Natural killer cell treated with Interleukin-12 subunit alpha and Interleukin-12 subunit beta and Interleukin-15 and Interleukin-18, amount 100 ng/mL, for 72 hours (primary cell): Measurements from ENCODE around the gene ZNF337. TPM values are rescaled to one million over a fixed set of nuclear protein-coding genes. Genes with fewer than 3 reads are reported as not detected.
"Not testable (repeated sequence)": the region's sequence is repeated elsewhere in the genome, so short reads cannot be mapped to it uniquely, and the experiment has no call there.

Experiments used
- ATAC-seq, 2 donors: fragments of 150-1000 bp; cut with Tn5 transposase in 1 of 2; sonication (Bioruptor Pico), chemical (Tn5 transposase) in 1 of 2; 2 replicates each; pipeline ENCODE4 v1.10.0; 2021
- DNase-seq: peaks from one replicate; pipeline ENCODE4 v3.0.0; 2022; ENCODE audit warnings: low spot score
- H3K27ac Mint-ChIP-seq, 2 donors: 1 replicate in 1 of 2; 2 replicates in 1 of 2; pipeline ENCODE4 v1.8.0; 2022; ENCODE audit warnings: mixed read lengths in 2 of 2, mild to moderate bottlenecking in 1 of 2, moderate library complexity in 1 of 2
- H3K27me3 Mint-ChIP-seq, 2 donors: 1 replicate in 1 of 2; 2 replicates in 1 of 2; pipeline ENCODE4 v1.8.0; 2022; ENCODE audit warnings: mixed read lengths in 2 of 2
- H3K36me3 Mint-ChIP-seq: one replicate; pipeline ENCODE4 v1.8.0; 2022; ENCODE audit warnings: mixed read lengths
- H3K4me1 Mint-ChIP-seq, 2 donors: 1 replicate in 1 of 2; 2 replicates in 1 of 2; pipeline ENCODE4 v1.8.0; 2022; ENCODE audit warnings: low read depth in 2 of 2, mixed read lengths in 2 of 2, mild to moderate bottlenecking in 1 of 2
- H3K4me3 Mint-ChIP-seq: one replicate; pipeline ENCODE4 v1.8.0; 2022; ENCODE audit warnings: mixed read lengths
- H3K9me3 Mint-ChIP-seq: 2 replicates; pipeline ENCODE4 v1.8.0; 2022; ENCODE audit warnings: mixed read lengths
- total RNA-seq, 2 donors: library from RNA; stranded (reverse); gene quantifications; one replicate each; pipeline ENCODE4 v1.2.3, GENCODE V29; 2022

ZNF337 gene
- total RNA-seq, 2 donors from 2014 or later: 15.3 to 21.5 TPM

DNA sequence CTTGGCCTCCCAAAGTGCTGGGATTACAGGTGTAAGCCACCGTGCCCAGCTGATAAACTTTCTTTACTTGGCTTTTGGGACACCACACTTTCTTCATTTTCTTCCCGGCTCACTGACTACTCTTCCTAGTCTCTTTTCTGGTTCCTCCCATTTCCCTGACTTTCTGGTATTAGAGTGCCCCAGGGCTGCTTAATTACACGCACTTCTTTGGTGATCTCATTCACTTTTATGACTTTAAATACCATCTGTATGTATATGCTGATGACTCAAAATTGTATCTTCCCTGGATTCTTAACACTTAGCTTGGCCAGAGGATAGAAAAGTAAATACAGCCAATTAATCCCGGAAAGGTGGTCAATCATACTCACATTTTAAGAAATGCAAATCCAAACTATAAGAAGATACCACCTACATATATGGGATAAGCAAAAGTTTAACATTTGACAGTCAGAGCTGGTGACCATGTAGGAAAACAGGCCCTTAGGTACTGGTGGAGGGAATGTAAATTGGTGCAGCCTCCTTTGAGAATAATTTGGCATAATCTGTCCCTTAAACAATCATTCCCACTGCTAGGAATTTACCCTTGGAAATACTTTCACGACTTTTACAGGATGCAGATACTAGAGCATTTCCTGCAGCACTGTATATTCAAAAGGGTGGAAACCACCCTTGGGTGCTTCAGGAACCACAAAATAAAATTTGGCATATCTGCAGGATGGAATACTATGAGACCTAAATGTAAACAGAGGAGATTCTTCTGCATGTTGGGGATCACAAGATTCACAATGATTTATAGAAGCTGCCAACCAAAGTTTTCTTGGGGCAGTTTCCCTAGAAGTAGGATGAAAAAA is 63.5 kb downstream of the ZNF337 start:
- no peak overlapping the region for H3K4me3 Mint-ChIP-seq
- no peaks in the 10 kb centered on the region for H3K4me1 Mint-ChIP-seq
- no peak overlapping the region for H3K27ac Mint-ChIP-seq
- ATAC-seq (no peak), DNase-seq (no peak)
- H3K27me3 Mint-ChIP-seq: no peaks in the 10 kb centered on the region
- peaks cover 22% of the 10 kb centered on the region for H3K36me3 Mint-ChIP-seq
- no peaks in the 10 kb centered on the region for H3K9me3 Mint-ChIP-seq

DNA sequence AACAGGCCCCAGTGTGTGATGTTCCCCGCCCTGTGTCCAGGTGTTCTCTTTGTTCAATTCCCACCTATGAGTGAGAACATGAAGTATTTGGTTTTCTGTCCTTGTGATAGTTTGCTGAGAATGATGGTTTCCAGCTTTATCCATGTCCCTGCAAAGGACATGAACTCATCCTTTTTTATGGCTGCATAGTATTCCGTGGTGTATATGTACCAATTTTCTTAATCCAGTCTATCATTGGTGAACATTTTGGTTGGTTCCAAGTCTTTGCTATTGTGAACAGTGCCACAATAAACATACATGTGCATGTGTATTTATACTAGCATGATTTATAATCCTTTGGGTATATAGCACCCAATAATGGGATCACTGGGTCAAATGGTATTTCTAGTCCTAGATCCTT is 66.0 kb downstream of the ZNF337 start:
- H3K4me3 Mint-ChIP-seq, H3K9me3 Mint-ChIP-seq, H3K27me3 Mint-ChIP-seq, H3K36me3 Mint-ChIP-seq, DNase-seq, H3K4me1 Mint-ChIP-seq, ATAC-seq, H3K27ac Mint-ChIP-seq: not testable (repeated sequence)

DNA sequence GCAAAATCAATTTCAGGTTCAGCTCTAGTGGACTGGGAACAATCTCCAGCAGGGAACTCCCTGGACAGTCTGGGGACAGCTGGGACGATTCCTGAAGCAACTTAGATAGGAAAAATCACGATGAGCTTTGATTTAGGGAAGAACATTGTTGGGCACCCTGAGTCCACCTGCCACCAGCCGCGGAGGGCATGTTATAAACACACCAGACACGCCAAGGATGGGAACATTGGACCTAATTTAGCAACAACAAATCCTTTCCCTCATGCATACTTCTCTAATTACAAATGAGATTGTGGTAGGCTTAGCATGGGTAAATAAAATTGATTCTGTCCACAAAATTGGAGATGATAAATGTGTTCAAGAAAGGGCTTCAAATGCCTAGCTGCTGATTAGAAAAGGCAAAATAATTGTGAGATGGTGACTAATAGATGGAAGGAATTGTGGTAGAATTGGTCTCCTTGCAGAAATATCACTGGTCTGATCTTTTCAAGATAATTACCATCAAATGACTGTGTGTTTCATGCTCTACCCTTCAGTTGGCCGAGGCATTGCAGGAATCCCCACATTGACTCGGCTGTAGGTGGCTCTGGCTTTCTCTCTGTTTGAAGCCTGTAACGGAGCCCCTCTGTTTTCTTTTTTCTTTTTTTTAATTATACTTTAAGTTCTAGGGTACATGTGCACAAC is 66.7 kb downstream of the ZNF337 start:
- no peaks in the 10 kb centered on the region for H3K27me3 Mint-ChIP-seq
- ATAC-seq (no peak), DNase-seq (no peak)
- H3K36me3 Mint-ChIP-seq: peaks cover 5% of the 10 kb centered on the region
- H3K9me3 Mint-ChIP-seq: no peaks in the 10 kb centered on the region
- no peak overlapping the region for H3K27ac Mint-ChIP-seq
- no peak overlapping the region for H3K4me3 Mint-ChIP-seq
- H3K4me1 Mint-ChIP-seq: no peaks in the 10 kb centered on the region

DNA sequence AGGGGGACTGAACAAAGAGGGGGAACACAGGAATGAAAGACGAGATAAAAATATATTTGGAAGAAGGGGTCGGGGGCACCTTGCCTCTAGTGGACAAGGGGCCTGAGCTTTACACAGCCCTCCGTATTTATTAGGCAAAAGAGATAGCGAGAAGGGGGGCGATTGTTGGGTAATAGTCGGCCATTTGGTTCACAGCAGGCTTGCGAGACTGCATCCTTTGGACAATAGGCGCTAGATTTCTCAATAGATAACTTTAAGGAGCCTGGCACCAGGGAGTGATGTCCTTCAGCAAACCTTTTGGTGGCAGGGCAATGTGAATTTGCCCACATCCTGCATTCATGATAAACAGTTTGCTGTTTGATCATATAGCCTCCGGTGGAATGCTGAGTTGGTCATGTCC is 69.9 kb downstream of the ZNF337 start:
- peaks cover 9% of the 10 kb centered on the region for H3K36me3 Mint-ChIP-seq
- H3K27me3 Mint-ChIP-seq: no peaks in the 10 kb centered on the region
- no peak overlapping the region for H3K4me3 Mint-ChIP-seq
- no peak for DNase-seq
- H3K4me1 Mint-ChIP-seq: peaks cover 21% of the 10 kb centered on the region in 2 donors
- no peak for ATAC-seq
- no peaks in the 10 kb centered on the region for H3K9me3 Mint-ChIP-seq
- no peak overlapping the region for H3K27ac Mint-ChIP-seq

DNA sequence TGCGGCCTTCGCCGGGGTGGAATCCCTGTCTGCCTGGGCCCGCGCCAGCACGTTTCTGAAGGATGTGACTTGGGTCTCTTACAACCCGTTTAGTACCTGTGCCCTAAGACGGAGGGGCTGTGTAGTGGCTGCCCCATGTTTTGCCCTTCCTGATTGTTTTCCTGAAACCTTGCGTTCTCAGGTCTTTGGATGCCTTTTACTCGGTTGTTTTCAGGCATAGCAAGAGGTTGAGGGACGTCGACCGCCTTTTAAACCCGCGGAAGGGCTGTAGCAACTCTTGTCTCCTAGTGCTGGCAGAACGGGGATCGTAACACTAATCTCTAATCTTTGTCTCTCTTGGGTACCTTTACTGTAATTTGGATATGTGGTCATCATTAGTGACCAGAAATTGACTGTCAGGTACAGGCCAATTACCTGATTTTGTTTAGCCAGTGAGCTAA is 72.1 kb downstream of the ZNF337 start:
- ATAC-seq: no peak
- peaks cover 9% of the 10 kb centered on the region for H3K36me3 Mint-ChIP-seq
- H3K27me3 Mint-ChIP-seq: no peaks in the 10 kb centered on the region
- H3K27ac Mint-ChIP-seq: peak overlapping the region; percentile 95
- peaks cover 22 to 24% of the 10 kb centered on the region in 2 donors for H3K4me1 Mint-ChIP-seq
- no peak for DNase-seq
- H3K4me3 Mint-ChIP-seq: peak overlapping the region; percentile 87
- no peaks in the 10 kb centered on the region for H3K9me3 Mint-ChIP-seq

Other genes starting within 250 kb of the ZNF337 start
- gene NINL, start 111.3 kb downstream of the ZNF337 start, total RNA-seq: 1 to 10 TPM; 1.4 to 1.6 TPM
- 1 to 10 TPM; 4.8 to 8.1 TPM for gene NANP, start 72.8 kb downstream of the ZNF337 start, total RNA-seq